Breast epithelium (tissue), 4 donors: Measurements from ENCODE around the gene GTF2F2. TPM values are rescaled to one million over a fixed set of nuclear protein-coding genes. Genes with fewer than 3 reads are reported as not detected.
"Not testable (repeated sequence)": the region's sequence is repeated elsewhere in the genome, so short reads cannot be mapped to it uniquely, and the experiment has no call there.

Source experiments
- DNase-seq, 2 donors: peaks; one replicate each; pipeline ENCODE4 v3.0.0-alpha.2; 2019; ENCODE audit warnings: low spot score in 2 of 2
- H3K27ac ChIP-seq, 2 donors: fragments of 200-600 bp; sonication (generic) in 1 of 2; one replicate each; pipeline ENCODE4 v1.5.1; 2016 to 2019; ENCODE audit warnings: mild to moderate bottlenecking in 1 of 2
- H3K27me3 ChIP-seq, 2 donors: fragments of 200-600 bp; sonication (generic) in 1 of 2; one replicate each; pipeline versions ENCODE4 v1.5.1 to v1.6.0; 2017 to 2019; ENCODE audit warnings: control low read depth in 1 of 2, mild to moderate bottlenecking in 1 of 2
- H3K36me3 ChIP-seq: fragments of 200-600 bp; one replicate; pipeline ENCODE4 v1.5.1; 2019
- H3K4me1 ChIP-seq, 2 donors: fragments of 200-600 bp; sonication (generic); one replicate each; pipeline ENCODE4 v1.5.1; 2016 to 2019; ENCODE audit warnings: control low read depth in 1 of 2
- H3K4me3 ChIP-seq, 3 donors: fragments of 200-600 bp; sonication (generic); 1 replicate in 2 of 3; 2 replicates in 1 of 3; pipeline ENCODE4 v1.5.1; 2016 to 2019; ENCODE audit warnings: mild to moderate bottlenecking in 3 of 3, moderate library complexity in 2 of 3
- H3K9me3 ChIP-seq, 2 donors: fragments of 200-600 bp; sonication (generic) in 1 of 2; one replicate each; pipeline ENCODE4 v1.5.1; 2016 to 2019; ENCODE audit warnings: control low read depth in 1 of 2
- POLR2A ChIP-seq: fragments of 450-650 bp; IDR thresholded peaks from one replicate; pipeline ENCODE4 v1.6.1; 2016; ENCODE audit warnings: antibody characterized with exemption, mild to moderate bottlenecking, moderate library complexity
- POLR2AphosphoS5 ChIP-seq, 3 donors: sonication (generic); formaldehyde crosslinking; IDR thresholded peaks; one replicate each; pipeline ENCODE4 v1.6.1; 2017; ENCODE audit warnings: antibody characterized with exemption in 3 of 3
- intact Hi-C: fragments of 100-400 bp; cut with DNase I; formaldehyde crosslinking; loops from one replicate; pipeline ENCODE4 v1.15.1; 2023; ENCODE audit warnings: low total_unique reads
- total RNA-seq, 3 donors: library from RNA; depleted of rRNA; stranded (reverse); fragments of >200 nt; gene quantifications; one replicate each; pipeline ENCODE4 v1.1.0, GENCODE V29; 2016
- TF ChIP-seq, protein P1 (sequence below), 3 donors: fragments of 450-650 bp; IDR thresholded peaks; one replicate each; pipeline ENCODE4 v1.5.1; 2016 to 2017; ENCODE audit warnings: antibody characterized with exemption in 3 of 3, mild to moderate bottlenecking in 3 of 3, moderate library complexity in 3 of 3

The GTF2F2 gene
- total RNA-seq, 3 donors from 2014 or later, result 10.9 to 23.4 (median 20.6) TPM

DNA sequence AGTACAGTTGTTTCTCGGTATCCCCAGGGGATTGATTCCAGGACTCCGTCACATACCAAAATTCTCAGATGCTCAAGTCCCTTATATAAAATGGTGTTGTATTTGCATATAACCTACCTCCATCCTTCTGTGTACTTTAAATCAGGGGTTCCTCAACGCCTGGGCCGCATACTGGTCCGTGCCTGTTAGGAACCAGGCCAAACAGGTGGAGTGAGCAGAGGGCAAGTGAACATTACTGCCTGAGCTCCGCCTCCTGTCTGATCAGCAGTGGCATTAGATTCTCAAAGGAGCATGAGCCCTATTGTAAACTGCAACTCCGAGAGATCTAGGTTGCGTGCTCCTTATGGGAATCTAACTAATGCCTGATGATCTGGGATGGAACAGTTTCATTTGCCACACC lies 122.8 kb downstream of the GTF2F2 start:
- intact Hi-C loops, result no loop called here
- Histone ChIP-seq H3K4me1 (no peaks in the 10 kb centered on the region), H3K27ac (no peak overlapping the region), H3K27me3 (no peaks in the 10 kb centered on the region), H3K9me3 (no peaks in the 10 kb centered on the region), H3K36me3 (no peaks in the 10 kb centered on the region), H3K4me3 (no peak overlapping the region)
- no peak for DNase-seq
- TF ChIP-seq POLR2A (no peak), POLR2AphosphoS5 (IDR thresholded peaks at IDR 0.05) (no peak)
- TF ChIP-seq, protein P1, sequence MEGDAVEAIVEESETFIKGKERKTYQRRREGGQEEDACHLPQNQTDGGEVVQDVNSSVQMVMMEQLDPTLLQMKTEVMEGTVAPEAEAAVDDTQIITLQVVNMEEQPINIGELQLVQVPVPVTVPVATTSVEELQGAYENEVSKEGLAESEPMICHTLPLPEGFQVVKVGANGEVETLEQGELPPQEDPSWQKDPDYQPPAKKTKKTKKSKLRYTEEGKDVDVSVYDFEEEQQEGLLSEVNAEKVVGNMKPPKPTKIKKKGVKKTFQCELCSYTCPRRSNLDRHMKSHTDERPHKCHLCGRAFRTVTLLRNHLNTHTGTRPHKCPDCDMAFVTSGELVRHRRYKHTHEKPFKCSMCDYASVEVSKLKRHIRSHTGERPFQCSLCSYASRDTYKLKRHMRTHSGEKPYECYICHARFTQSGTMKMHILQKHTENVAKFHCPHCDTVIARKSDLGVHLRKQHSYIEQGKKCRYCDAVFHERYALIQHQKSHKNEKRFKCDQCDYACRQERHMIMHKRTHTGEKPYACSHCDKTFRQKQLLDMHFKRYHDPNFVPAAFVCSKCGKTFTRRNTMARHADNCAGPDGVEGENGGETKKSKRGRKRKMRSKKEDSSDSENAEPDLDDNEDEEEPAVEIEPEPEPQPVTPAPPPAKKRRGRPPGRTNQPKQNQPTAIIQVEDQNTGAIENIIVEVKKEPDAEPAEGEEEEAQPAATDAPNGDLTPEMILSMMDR (IDR thresholded peaks at IDR 0.05), result no peak

DNA sequence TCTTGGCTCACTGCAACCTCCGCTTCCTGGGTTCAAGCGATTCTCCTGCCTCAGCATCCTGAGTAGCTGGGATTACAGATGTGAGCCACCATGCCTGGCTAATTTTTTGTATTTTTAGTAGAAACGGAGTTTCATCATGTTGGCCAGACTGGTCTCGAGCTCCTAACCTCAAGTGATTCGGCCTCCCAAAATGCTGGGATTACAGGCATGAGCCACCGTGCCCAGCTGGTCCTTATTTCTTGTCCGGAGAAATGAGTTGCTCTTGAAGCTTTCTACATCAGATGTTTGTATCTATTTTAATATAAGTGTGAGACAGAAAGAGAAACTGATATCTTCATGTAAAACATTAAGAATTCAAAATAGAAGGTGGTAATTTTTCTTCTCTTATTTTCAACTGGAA lies 124.4 kb downstream of the GTF2F2 start:
- H3K27ac ChIP-seq, H3K27me3 ChIP-seq, H3K4me1 ChIP-seq, H3K36me3 ChIP-seq, DNase-seq, H3K9me3 ChIP-seq, H3K4me3 ChIP-seq, intact Hi-C loops: not testable (repeated sequence)

- Histone ChIP-seq H3K36me3 (no peaks in the 10 kb centered on the region), H3K4me1 (no peaks in the 10 kb centered on the region), H3K27ac (no peak overlapping the region), H3K4me3 (no peak overlapping the region), H3K27me3 (no peaks in the 10 kb centered on the region), H3K9me3 (no peaks in the 10 kb centered on the region)
- TF ChIP-seq, protein P1 (IDR thresholded peaks at IDR 0.05), result no peak
- TF ChIP-seq POLR2A, result no peak
- TF ChIP-seq POLR2AphosphoS5 (IDR thresholded peaks at IDR 0.05), result no peak
- intact Hi-C loops, result no loop called here
- DNase-seq, result no peak
Measured at GRCh38 chr13:45249662-45250061, 129.4 kb downstream of the GTF2F2 start.

GRCh38 chr13:45254396-45254795 lies 134.1 kb downstream of the GTF2F2 start:
- no peak for TF ChIP-seq POLR2AphosphoS5 (IDR thresholded peaks at IDR 0.05)
- no peak for TF ChIP-seq POLR2A
- TF ChIP-seq, protein P1 (IDR thresholded peaks at IDR 0.05), result no peak
- DNase-seq, result no peak
- intact Hi-C loops, result no loop called here
- H3K9me3 ChIP-seq, result no peaks in the 10 kb centered on the region
- H3K27me3 ChIP-seq, result no peaks in the 10 kb centered on the region
- no peaks in the 10 kb centered on the region for H3K36me3 ChIP-seq
- no peak overlapping the region for H3K27ac ChIP-seq
- no peak overlapping the region for H3K4me3 ChIP-seq
- no peaks in the 10 kb centered on the region for H3K4me1 ChIP-seq

GRCh38 chr13:45255247-45255987 lies 135.1 kb downstream of the GTF2F2 start:
- no peaks in the 10 kb centered on the region for H3K4me1 ChIP-seq
- intact Hi-C loops, result no loop called here
- no peak for TF ChIP-seq POLR2A
- no peak overlapping the region for H3K27ac ChIP-seq
- no peaks in the 10 kb centered on the region for H3K9me3 ChIP-seq
- H3K27me3 ChIP-seq, result no peaks in the 10 kb centered on the region
- no peak for DNase-seq
- no peaks in the 10 kb centered on the region for H3K36me3 ChIP-seq
- no peak overlapping the region for H3K4me3 ChIP-seq

GRCh38 chr13:45256254-45256653 lies 135.9 kb downstream of the GTF2F2 start:
- H3K27ac ChIP-seq, result no peak overlapping the region
- H3K9me3 ChIP-seq, result no peaks in the 10 kb centered on the region
- TF ChIP-seq POLR2A, result no peak
- TF ChIP-seq, protein P1 (IDR thresholded peaks at IDR 0.05), result no peak
- TF ChIP-seq POLR2AphosphoS5 (IDR thresholded peaks at IDR 0.05), result no peak
- no peak overlapping the region for H3K4me3 ChIP-seq
- H3K36me3 ChIP-seq, result no peaks in the 10 kb centered on the region
- H3K4me1 ChIP-seq, result no peaks in the 10 kb centered on the region
- intact Hi-C loops, result no loop called here
- no peak for DNase-seq
- no peaks in the 10 kb centered on the region for H3K27me3 ChIP-seq
